Adipocyte (in vitro differentiated cells): ENCODE data around the gene QKI.
A peak's percentile ranks its signal among the peaks of the same experiment; 100 is the strongest.
"Not testable (repeated sequence)": the region's sequence is repeated elsewhere in the genome, so short reads cannot be mapped to it uniquely, and the experiment has no call there.

ENCODE experiments used
- DNase-seq: peaks from one replicate; pipeline ENCODE4 v3.0.0-alpha.2; 2015; ENCODE audit warnings: low read depth
- H3K27me3 ChIP-seq: replicated peaks from 2 replicates; pipeline ENCODE4 v1.7.0; 2013; ENCODE audit warnings: mild to moderate bottlenecking, low read length, moderate library complexity; ENCODE audit not compliant: control insufficient read depth, insufficient read depth
- H3K36me3 ChIP-seq: 2 replicates; pipeline ENCODE4 v1.7.0; 2013; ENCODE audit warnings: low read length, mild to moderate bottlenecking, moderate library complexity; ENCODE audit not compliant: control insufficient read depth, insufficient read depth, severe bottlenecking
- H3K4me1 ChIP-seq: 2 replicates; pipeline ENCODE4 v1.7.0; 2013; ENCODE audit warnings: mild to moderate bottlenecking, low read length, moderate library complexity; ENCODE audit not compliant: control insufficient read depth, insufficient read depth
- H3K4me3 ChIP-seq: 2 replicates; pipeline ENCODE4 v1.7.0; 2013; ENCODE audit warnings: mild to moderate bottlenecking, low read length, moderate library complexity
- H3K9ac ChIP-seq: 2 replicates; pipeline ENCODE4 v1.7.0; 2013; ENCODE audit warnings: mild to moderate bottlenecking, low read length, moderate library complexity
- H3K9me3 ChIP-seq: 2 replicates; pipeline ENCODE4 v1.7.0; 2013; ENCODE audit warnings: mild to moderate bottlenecking, low read length, moderate library complexity; ENCODE audit not compliant: control insufficient read depth

QKI gene

DNA sequence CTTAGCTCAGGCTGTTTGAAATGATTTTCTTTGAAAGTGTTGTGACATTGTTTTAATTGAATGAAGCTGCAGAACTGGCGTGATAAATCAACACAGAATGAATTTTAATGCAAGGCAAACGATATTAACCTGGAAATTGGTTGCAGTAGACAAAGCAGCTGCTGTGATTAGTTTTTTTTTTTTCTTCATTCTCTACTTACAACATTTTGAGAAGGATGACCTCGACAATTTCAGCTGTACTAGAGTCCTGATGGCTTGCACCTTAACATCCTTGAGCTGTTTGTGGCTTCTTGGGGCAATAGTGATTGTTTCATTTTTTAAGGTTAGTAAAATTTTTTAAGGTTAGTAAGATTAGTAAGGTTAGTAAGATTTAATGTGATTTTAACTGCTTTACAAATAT lies 54.2 kb downstream of the QKI start:
- DNase-seq, result no peak
- Histone ChIP-seq H3K4me1 (peaks cover 32% of the 10 kb centered on the region), H3K9me3 (peaks cover 23% of the 10 kb centered on the region), H3K27me3 (no peaks in the 10 kb centered on the region), H3K36me3 (peaks cover 28% of the 10 kb centered on the region), H3K9ac (no peak overlapping the region), H3K4me3 (no peak overlapping the region)

DNA sequence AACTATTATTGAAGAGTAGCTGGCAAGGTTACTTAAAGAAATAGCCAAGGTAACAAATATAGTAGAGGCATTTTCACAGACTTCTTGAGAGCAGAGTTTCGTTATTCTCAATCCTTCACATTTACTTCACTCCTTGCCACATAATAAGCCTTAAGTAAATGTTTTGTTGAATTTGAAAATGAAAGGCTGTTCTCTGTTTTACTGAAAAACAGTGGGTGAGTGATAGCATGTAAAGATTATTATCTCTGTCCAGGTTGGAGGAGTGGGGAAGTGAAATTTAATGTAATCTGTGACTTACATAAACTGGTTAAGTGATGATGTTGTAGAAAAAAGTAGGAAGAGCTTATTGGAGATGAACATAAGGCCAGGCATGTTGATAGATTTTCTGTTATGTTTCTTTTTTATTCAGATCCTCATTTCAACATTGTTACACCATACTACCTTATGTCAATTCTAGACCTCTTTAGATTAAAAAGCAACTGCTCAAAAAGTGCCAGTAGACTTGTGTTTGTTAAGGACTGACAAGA lies 55.0 kb downstream of the QKI start:
- Histone ChIP-seq H3K9me3 (peaks cover 23% of the 10 kb centered on the region), H3K36me3 (peaks cover 28% of the 10 kb centered on the region), H3K9ac (no peak overlapping the region), H3K4me3 (no peak overlapping the region), H3K4me1 (peaks cover 32% of the 10 kb centered on the region), H3K27me3 (no peaks in the 10 kb centered on the region)
- no peak for DNase-seq

DNA sequence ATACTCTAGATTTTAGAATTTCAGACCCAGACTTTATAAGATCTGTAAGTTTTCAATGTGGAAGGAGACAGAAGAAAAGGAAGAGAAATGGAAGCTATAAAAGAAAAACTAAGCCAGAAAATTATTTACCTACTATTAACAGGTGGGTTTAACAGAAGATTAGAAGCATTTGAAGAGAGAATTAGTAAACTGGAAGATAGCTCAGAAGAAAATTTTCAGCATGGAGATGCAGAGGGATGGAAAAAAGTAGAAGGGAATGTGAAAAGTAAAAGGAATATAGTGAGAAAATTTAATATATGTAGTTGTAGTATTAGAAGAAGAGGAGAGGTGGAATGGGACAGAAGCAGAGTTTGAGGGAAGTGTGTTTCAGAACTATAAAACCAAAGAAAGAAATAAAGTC lies 56.1 kb downstream of the QKI start:
- Histone ChIP-seq H3K27me3 (no peaks in the 10 kb centered on the region), H3K36me3 (peaks cover 28% of the 10 kb centered on the region), H3K9ac (no peak overlapping the region), H3K9me3 (peaks cover 23% of the 10 kb centered on the region), H3K4me1 (peaks cover 32% of the 10 kb centered on the region), H3K4me3 (no peak overlapping the region)
- no peak for DNase-seq

DNA sequence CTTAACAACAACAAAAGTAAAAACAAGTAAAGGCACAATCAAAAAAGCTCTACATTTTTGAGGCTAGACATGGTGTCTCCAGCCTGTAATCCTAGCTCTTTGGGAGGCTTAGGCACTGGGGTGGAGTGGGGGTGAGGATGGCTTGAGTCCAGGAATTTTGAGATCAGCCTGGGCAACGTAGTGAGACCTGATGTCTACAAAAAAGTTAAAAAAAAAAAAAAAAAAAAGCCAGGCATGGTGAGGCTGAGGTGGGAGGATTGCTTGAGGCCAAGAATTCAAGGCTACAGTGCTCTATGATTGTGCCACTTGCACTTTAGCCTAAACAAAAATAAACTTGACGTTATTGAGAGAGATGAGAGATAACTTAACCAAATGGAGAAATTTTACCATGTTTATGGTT lies 60.1 kb downstream of the QKI start:
- Histone ChIP-seq H3K9ac (no peak overlapping the region), H3K4me3 (no peak overlapping the region), H3K9me3 (peaks cover 23% of the 10 kb centered on the region), H3K36me3 (peaks cover 31% of the 10 kb centered on the region), H3K27me3 (no peaks in the 10 kb centered on the region), H3K4me1 (no peaks in the 10 kb centered on the region)
- DNase-seq, result no peak

DNA sequence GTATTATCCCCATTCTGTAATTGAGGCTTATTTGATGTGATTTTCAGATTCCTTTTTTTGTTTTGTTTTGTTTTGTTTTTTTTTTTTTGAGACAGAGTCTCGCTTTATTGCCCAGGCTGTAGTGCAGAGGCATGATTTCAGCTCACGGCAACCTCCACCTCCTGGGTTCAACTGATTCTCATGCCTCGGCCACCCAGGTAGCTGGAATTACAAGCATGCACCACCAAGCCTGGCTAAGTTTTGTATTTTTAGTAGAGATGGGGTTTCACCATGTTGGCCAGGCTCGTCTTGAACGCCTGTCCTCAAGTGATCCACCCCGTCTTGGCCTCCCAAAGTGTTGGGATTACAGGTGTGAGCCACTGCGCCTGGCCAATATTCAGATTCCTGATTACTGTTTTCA lies 62.4 kb downstream of the QKI start:
- H3K9ac ChIP-seq, DNase-seq, H3K9me3 ChIP-seq, H3K4me1 ChIP-seq, H3K27me3 ChIP-seq, H3K4me3 ChIP-seq: not testable (repeated sequence)
- peaks cover 33% of the 10 kb centered on the region for H3K36me3 ChIP-seq

DNA sequence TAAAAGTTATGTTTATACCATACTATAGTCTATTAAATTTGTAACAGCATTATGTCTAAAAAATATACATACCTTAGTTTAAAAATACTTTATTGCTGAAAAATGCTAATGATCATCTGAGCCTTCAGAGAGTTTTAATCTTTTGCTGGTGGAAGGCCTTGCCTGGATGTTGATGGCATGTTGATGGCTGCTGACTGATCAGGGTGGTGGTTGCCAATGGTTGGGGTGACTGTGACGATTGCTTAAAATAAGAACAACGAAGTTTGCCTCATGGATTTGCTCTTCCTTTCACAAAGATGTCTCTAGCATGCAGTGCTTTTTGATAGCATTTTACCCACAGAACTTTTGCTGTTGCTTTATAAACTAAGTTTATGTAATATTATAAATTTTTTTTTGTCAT lies 68.6 kb downstream of the QKI start:
- Histone ChIP-seq H3K4me3 (no peak overlapping the region), H3K36me3 (peaks cover 36% of the 10 kb centered on the region), H3K27me3 (no peaks in the 10 kb centered on the region), H3K9me3 (no peaks in the 10 kb centered on the region), H3K9ac (no peak overlapping the region), H3K4me1 (peaks cover 24% of the 10 kb centered on the region)
- no peak for DNase-seq

DNA sequence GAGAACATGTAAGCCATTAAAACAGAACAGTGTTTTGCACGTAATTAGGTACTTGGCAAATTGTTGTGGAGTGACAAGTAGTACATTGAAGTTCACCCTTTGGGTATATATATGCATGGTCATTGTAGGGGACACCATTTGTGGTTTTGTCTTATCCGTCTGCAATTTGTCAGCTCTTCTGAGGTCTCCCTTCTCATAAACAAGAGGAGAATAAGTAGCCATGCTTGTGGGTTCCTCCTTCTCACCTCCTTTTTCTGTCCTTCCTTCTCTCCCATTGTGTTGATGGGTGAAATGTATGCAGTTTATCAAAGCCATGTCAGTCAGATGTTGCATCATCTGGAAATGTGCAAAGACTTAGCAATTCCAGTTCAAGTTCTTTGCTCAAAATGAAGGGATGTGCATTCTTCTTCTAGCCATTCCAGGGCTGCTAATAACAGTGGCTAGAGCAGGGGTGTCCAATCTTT lies 70.9 kb downstream of the QKI start:
- H3K4me3 ChIP-seq, result no peak overlapping the region

DNA sequence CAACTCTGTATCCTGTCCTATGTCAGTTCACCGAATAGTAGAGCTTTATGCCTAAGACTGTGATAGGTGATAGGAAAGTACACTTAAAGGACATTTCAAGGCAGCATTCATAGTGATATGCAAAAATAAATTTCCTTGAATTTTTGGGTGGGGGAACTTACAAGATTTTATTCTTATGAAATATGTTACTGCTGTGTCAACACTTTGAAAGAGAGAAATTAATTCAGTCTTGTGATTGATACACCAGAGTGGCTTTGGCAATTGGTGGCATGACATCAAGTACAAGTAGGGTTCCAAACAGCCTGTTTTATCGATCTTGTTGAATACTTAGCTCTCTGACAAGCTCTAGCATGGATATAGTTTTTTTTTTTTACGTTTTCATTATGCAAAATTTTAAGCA lies 72.3 kb downstream of the QKI start:
- Histone ChIP-seq H3K27me3 (no peaks in the 10 kb centered on the region), H3K4me1 (peaks cover 49% of the 10 kb centered on the region), H3K4me3 (no peak overlapping the region), H3K9ac (no peak overlapping the region), H3K36me3 (peaks cover 8% of the 10 kb centered on the region), H3K9me3 (no peaks in the 10 kb centered on the region)
- no peak for DNase-seq

More for the DNA sequence above, 70.9 kb downstream of the QKI start:
- peaks cover 22% of the 10 kb centered on the region for H3K36me3 ChIP-seq
- H3K4me1 ChIP-seq, result peaks cover 47% of the 10 kb centered on the region
- H3K9ac ChIP-seq, result no peak overlapping the region
- no peaks in the 10 kb centered on the region for H3K9me3 ChIP-seq
- DNase-seq, result peak; percentile 8
- no peaks in the 10 kb centered on the region for H3K27me3 ChIP-seq

DNA sequence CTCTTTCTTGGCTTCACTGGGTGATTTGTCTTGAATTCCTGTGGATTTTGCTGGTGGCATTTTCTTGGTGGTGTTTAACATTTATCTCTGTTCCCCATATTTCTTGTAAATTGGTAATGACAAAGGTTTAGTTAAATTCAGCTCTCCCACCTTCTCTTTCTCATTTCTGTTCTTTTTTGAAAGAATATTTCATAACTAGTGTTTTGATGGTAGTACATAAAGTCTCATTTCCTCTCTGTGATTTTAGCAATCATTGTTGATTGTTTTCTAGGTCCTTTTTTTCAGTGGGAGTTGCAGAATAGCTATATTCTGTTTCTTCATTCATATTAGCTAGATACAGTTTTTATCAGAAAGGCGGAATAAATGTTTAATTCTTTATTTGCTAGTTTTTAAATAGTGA lies 73.1 kb downstream of the QKI start:
- DNase-seq, result no peak
- peaks cover 49% of the 10 kb centered on the region for H3K4me1 ChIP-seq
- H3K9me3 ChIP-seq, result no peaks in the 10 kb centered on the region
- no peak overlapping the region for H3K4me3 ChIP-seq
- no peaks in the 10 kb centered on the region for H3K27me3 ChIP-seq
- peaks cover 7% of the 10 kb centered on the region for H3K36me3 ChIP-seq
- no peak overlapping the region for H3K9ac ChIP-seq

DNA sequence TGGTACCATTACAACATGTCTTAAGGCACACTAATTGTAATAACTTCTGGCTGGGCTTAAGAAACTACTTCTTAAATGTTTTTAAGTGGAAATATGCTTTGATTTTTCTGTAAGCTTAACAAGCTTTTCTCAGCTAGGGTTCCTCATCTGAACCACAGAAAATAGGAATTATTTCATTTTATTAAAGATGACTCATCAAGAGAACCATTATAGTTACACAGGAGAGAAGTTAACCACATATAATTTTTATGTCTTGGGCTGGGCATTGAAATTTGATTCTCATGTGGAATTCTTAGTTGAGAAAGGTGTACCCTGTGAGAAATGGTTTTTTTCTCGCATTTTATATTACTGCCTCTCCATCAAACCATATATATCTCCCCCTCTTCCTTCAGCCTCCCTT lies 75.1 kb downstream of the QKI start:
- Histone ChIP-seq H3K36me3 (no peaks in the 10 kb centered on the region), H3K9ac (no peak overlapping the region), H3K27me3 (no peaks in the 10 kb centered on the region), H3K9me3 (no peaks in the 10 kb centered on the region), H3K4me3 (no peak overlapping the region), H3K4me1 (peaks cover 49% of the 10 kb centered on the region)
- no peak for DNase-seq

DNA sequence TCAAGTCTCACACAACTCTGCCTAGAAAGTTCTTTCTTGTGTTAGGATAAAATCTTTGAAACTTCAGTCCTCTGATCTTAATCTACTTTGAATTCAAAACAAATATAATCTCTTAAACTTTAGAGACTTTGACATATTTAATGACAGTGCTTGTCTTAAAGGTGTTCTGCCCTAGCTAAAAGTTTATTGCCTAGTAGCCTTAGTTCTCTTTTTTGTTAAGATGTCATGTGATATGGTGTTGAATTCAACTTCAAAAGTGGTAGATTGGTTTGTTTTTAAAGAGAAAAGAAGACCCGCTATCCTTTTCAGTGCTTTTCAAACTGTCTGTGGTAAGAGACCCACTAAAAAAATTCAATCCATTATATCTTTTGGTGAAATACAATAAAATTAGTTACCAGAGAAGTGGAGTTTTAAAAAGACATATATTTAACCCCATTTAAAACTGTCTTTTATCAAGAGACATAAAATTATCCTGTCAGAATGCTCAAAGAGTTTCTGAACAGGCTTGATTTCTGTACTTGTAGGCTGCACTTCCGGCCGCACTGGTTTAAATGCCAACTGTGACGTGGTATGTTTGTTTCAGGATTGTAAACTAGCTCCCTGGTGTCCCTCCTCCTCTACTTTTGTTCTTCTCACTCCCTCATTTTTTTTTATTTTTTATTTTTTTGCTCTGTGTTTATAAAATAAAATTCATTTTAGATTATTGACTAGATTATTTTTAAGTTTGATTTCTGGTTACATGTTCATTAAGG lies 76.5 kb downstream of the QKI start:
- H3K36me3 ChIP-seq, result no peaks in the 10 kb centered on the region
- no peak for DNase-seq

More for the DNA sequence above, 76.5 kb downstream of the QKI start:
- H3K9me3 ChIP-seq, result no peaks in the 10 kb centered on the region
- no peaks in the 10 kb centered on the region for H3K27me3 ChIP-seq
- no peak overlapping the region for H3K9ac ChIP-seq
- no peak overlapping the region for H3K4me3 ChIP-seq
- H3K4me1 ChIP-seq, result peaks cover 45% of the 10 kb centered on the region
